Body of pancreas (tissue), 4 donors: ENCODE results near the gene ATG12. TPM values are rescaled to one million over a fixed set of nuclear protein-coding genes. Genes with fewer than 3 reads are reported as not detected.
"Not testable (repeated sequence)": the region's sequence is repeated elsewhere in the genome, so short reads cannot be mapped to it uniquely, and the experiment has no call there.

Source experiments
- ATAC-seq: fragments of 150-250 bp; one replicate; pipeline ENCODE4 v1.9.1; 2016
- DNase-seq, 4 donors: peaks; one replicate each; pipeline ENCODE4 v3.0.0-alpha.2; 2019
- H3K27ac ChIP-seq, 4 donors: fragments of 200-600 bp; sonication (generic); 1 replicate in 3 of 4; 2 replicates in 1 of 4; pipeline versions ENCODE4 v1.5.1 to v1.6.1; 2016 to 2019; ENCODE audit warnings: mild to moderate bottlenecking in 1 of 4, mixed read lengths in 1 of 4, moderate library complexity in 1 of 4
- H3K27me3 ChIP-seq, 2 donors: fragments of 200-600 bp; sonication (generic); one replicate each; pipeline ENCODE4 v1.6.0; 2016; ENCODE audit warnings: mild to moderate bottlenecking in 1 of 2
- H3K36me3 ChIP-seq, 2 donors: fragments of 200-600 bp; sonication (generic); replicated peaks in 1 of 2; 2 replicates each; pipeline ENCODE4 v1.5.1; 2016; ENCODE audit warnings: low read depth in 2 of 2; ENCODE audit not compliant: insufficient read depth in 1 of 2
- H3K4me1 ChIP-seq: fragments of 200-600 bp; sonication (generic); one replicate; pipeline ENCODE4 v1.6.0; 2016
- H3K4me3 ChIP-seq, 2 donors: fragments of 200-600 bp; sonication (generic); 1 replicate in 1 of 2; 2 replicates in 1 of 2; pipeline ENCODE4 v1.5.1; 2016 to 2019
- H3K9me3 ChIP-seq, 3 donors: fragments of 200-600 bp; sonication (generic); 1 replicate in 2 of 3; 2 replicates in 1 of 3; pipeline ENCODE4 v1.5.1; 2016
- CTCF ChIP-seq, 7 experiments: fragments of 450-650 bp in 4 of 7; fragments of 200-600 bp in 3 of 7; sonication (generic) in 3 of 7; IDR thresholded peaks; one replicate each; pipeline ENCODE4 v1.5.1; 2016 to 2019; ENCODE audit warnings: antibody characterized with exemption in 7 of 7
- POLR2A ChIP-seq, 3 donors: fragments of 450-650 bp; IDR thresholded peaks; one replicate each; pipeline ENCODE4 v1.6.1; 2016; ENCODE audit warnings: antibody characterized with exemption in 3 of 3, mild to moderate bottlenecking in 2 of 3
- WGBS, 2 donors: methylation state at CpG; one replicate each; pipeline ENCODE4 v1.1.5; 2017; 5-methylcytosine and 5-hydroxymethylcytosine counted together
- intact Hi-C: fragments of 100-400 bp; cut with DNase I; formaldehyde crosslinking; loops from one replicate; pipeline ENCODE4 v1.15.1; 2023
- total RNA-seq, 2 donors: library from RNA; depleted of rRNA; stranded (reverse); fragments of >200 nt; gene quantifications; one replicate each; pipeline ENCODE4 v1.1.0, GENCODE V29; 2016

The ATG12 gene
- total RNA-seq, 2 donors from 2014 or later: 28.3 to 47.5 TPM

GRCh38 chr5:115825948-115826347 lies 15.4 kb downstream of the ATG12 start:
- no peak for TF ChIP-seq POLR2A (IDR thresholded peaks at IDR 0.05)
- TF ChIP-seq CTCF (IDR thresholded peaks at IDR 0.05): no peak
- Histone ChIP-seq H3K4me1 (no peaks in the 10 kb centered on the region), H3K27ac (no peak overlapping the region), H3K9me3 (no peaks in the 10 kb centered on the region), H3K4me3 (no peak overlapping the region), H3K36me3 (peaks cover 0 to 6% of the 10 kb centered on the region in 2 donors), H3K27me3 (no peaks in the 10 kb centered on the region)
- ATAC-seq (no peak), DNase-seq (no peak)
- WGBS, 2 donors: 95 to 97% methylated on average over 4 of the region's 4 CpGs
- intact Hi-C loops: no loop called here

GRCh38 chr5:115824983-115825382 lies 16.4 kb downstream of the ATG12 start:
- intact Hi-C loops, H3K27ac ChIP-seq, ATAC-seq, H3K9me3 ChIP-seq, H3K4me3 ChIP-seq, DNase-seq, H3K27me3 ChIP-seq, H3K36me3 ChIP-seq, H3K4me1 ChIP-seq: not testable (repeated sequence)
- 75 to 83% methylated on average over 1 of the region's 1 CpG for WGBS, 2 donors

GRCh38 chr5:115820846-115821245 lies 20.5 kb downstream of the ATG12 start:
- no peak overlapping the region for H3K27ac ChIP-seq
- peaks cover 8% of the 10 kb centered on the region for H3K4me1 ChIP-seq
- ATAC-seq: no peak
- no peak for TF ChIP-seq CTCF (IDR thresholded peaks at IDR 0.05)
- TF ChIP-seq POLR2A (IDR thresholded peaks at IDR 0.05): no peak
- 81 to 95% methylated on average over 1 of the region's 1 CpG for WGBS, 2 donors
- no peaks in the 10 kb centered on the region for H3K36me3 ChIP-seq
- peaks cover 0 to 4% of the 10 kb centered on the region in 2 donors for H3K27me3 ChIP-seq
- no peak for DNase-seq
- intact Hi-C loops: no loop called here
- no peak overlapping the region for H3K4me3 ChIP-seq
- H3K9me3 ChIP-seq: no peaks in the 10 kb centered on the region

GRCh38 chr5:115818821-115819220 lies 22.5 kb downstream of the ATG12 start:
- no peaks in the 10 kb centered on the region for H3K36me3 ChIP-seq
- H3K9me3 ChIP-seq: no peaks in the 10 kb centered on the region
- no peak for ATAC-seq
- intact Hi-C loops: no loop called here
- 85 to 93% methylated on average over 18 of the region's 18 CpGs for WGBS, 2 donors
- no peak for TF ChIP-seq POLR2A (IDR thresholded peaks at IDR 0.05)
- no peak for TF ChIP-seq CTCF (IDR thresholded peaks at IDR 0.05)
- peaks cover 0 to 7% of the 10 kb centered on the region in 2 donors for H3K27me3 ChIP-seq
- H3K27ac ChIP-seq: no peak overlapping the region
- DNase-seq: no peak
- H3K4me3 ChIP-seq: no peak overlapping the region
- peaks cover 25% of the 10 kb centered on the region for H3K4me1 ChIP-seq

GRCh38 chr5:115817386-115817785 lies 24.0 kb downstream of the ATG12 start:
- intact Hi-C loops: no loop called here
- H3K27me3 ChIP-seq: peaks cover 0 to 7% of the 10 kb centered on the region in 2 donors

More at GRCh38 chr5:115817386-115817785, 24.0 kb downstream of the ATG12 start:
- Histone ChIP-seq H3K36me3 (no peaks in the 10 kb centered on the region), H3K9me3 (no peaks in the 10 kb centered on the region), H3K27ac (no peak overlapping the region), H3K4me1 (peaks cover 25% of the 10 kb centered on the region), H3K4me3 (no peak overlapping the region)
- WGBS, 2 donors: 75 to 76% methylated on average over 7 of the region's 7 CpGs
- no peak for DNase-seq
- ATAC-seq: no peak
- no peak for TF ChIP-seq POLR2A (IDR thresholded peaks at IDR 0.05)
- TF ChIP-seq CTCF (IDR thresholded peaks at IDR 0.05): no peak
